ENCODE measurements around the gene PCDHGB7. TPM values are rescaled to one million over a fixed set of nuclear protein-coding genes. Genes with fewer than 3 reads are reported as not detected.
"Not testable (repeated sequence)": the region's sequence is repeated elsewhere in the genome, so short reads cannot be mapped to it uniquely, and the experiment has no call there.

The PCDHGB7 gene
- total RNA-seq, 4 donors from 2014 or later: 4.0 to 5.8 (median 4.3) TPM

DNA sequence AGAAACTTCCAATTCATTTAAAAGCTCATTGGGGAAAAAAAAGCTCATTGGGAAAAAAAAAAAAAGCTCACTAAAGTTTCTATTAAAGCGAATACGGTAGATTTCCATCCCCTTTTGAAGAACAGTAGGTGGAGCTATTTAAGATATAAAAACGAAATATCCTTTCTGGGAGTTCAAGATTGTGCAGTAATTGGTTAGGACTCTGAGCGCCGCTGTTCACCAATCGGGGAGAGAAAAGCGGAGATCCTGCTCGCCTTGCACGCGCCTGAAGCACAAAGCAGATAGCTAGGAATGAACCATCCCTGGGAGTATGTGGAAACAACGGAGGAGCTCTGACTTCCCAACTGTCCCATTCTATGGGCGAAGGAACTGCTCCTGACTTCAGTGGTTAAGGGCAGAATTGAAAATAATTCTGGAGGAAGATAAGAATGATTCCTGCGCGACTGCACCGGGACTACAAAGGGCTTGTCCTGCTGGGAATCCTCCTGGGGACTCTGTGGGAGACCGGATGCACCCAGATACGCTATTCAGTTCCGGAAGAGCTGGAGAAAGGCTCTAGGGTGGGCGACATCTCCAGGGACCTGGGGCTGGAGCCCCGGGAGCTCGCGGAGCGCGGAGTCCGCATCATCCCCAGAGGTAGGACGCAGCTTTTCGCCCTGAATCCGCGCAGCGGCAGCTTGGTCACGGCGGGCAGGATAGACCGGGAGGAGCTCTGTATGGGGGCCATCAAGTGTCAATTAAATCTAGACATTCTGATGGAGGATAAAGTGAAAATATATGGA is 13.0 kb downstream of the PCDHGB7 start, which contains the start of gene PCDHGA12:
Gene PCDHGA12, plus strand, starts transcription at position 176 of the 782 bp plus-strand sequence. Its CDS starts 253 bp downstream, at position 429.
- no peak within 1 kb of the TSS for H3K27ac ChIP-seq
- peak in 1 of 3 donors; percentile 40 for DNase-seq
- peak within 1 kb of the TSS in 3 of 4 donors; percentile 16 to 23 (median 21) for H3K4me3 ChIP-seq
- H3K9me3 ChIP-seq: peaks cover 0 to 84% (median 9%) of the 10 kb centered on the region in 4 donors
- TF ChIP-seq POLR2A (IDR thresholded peaks at IDR 0.05): no peak
- TF ChIP-seq, protein P1, sequence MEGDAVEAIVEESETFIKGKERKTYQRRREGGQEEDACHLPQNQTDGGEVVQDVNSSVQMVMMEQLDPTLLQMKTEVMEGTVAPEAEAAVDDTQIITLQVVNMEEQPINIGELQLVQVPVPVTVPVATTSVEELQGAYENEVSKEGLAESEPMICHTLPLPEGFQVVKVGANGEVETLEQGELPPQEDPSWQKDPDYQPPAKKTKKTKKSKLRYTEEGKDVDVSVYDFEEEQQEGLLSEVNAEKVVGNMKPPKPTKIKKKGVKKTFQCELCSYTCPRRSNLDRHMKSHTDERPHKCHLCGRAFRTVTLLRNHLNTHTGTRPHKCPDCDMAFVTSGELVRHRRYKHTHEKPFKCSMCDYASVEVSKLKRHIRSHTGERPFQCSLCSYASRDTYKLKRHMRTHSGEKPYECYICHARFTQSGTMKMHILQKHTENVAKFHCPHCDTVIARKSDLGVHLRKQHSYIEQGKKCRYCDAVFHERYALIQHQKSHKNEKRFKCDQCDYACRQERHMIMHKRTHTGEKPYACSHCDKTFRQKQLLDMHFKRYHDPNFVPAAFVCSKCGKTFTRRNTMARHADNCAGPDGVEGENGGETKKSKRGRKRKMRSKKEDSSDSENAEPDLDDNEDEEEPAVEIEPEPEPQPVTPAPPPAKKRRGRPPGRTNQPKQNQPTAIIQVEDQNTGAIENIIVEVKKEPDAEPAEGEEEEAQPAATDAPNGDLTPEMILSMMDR (IDR thresholded peaks at IDR 0.05): peak in 5 of 6 experiments; percentile 9 to 23 (median 11)
- no peaks in the 10 kb centered on the region for H3K27me3 ChIP-seq
- H3K4me1 ChIP-seq: no peaks in the 10 kb centered on the region
- no peaks in the 10 kb centered on the region for H3K36me3 ChIP-seq

DNA sequence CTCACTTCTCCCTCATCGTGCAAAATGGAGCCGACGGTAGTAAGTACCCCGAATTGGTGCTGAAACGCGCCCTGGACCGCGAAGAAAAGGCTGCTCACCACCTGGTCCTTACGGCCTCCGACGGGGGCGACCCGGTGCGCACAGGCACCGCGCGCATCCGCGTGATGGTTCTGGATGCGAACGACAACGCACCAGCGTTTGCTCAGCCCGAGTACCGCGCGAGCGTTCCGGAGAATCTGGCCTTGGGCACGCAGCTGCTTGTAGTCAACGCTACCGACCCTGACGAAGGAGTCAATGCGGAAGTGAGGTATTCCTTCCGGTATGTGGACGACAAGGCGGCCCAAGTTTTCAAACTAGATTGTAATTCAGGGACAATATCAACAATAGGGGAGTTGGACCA is 13.8 kb downstream of the PCDHGB7 start:
- Histone ChIP-seq H3K36me3 (no peaks in the 10 kb centered on the region), H3K9me3 (peaks cover 0 to 79% (median 9%) of the 10 kb centered on the region in 4 donors), H3K4me3 (peak overlapping the region in 2 of 4 donors; percentile 21 to 23), H3K27me3 (no peaks in the 10 kb centered on the region), H3K27ac (no peak overlapping the region), H3K4me1 (no peaks in the 10 kb centered on the region)
- no peak for TF ChIP-seq POLR2A (IDR thresholded peaks at IDR 0.05)
- TF ChIP-seq, protein P1 (IDR thresholded peaks at IDR 0.05): no peak
- DNase-seq: no peak

DNA sequence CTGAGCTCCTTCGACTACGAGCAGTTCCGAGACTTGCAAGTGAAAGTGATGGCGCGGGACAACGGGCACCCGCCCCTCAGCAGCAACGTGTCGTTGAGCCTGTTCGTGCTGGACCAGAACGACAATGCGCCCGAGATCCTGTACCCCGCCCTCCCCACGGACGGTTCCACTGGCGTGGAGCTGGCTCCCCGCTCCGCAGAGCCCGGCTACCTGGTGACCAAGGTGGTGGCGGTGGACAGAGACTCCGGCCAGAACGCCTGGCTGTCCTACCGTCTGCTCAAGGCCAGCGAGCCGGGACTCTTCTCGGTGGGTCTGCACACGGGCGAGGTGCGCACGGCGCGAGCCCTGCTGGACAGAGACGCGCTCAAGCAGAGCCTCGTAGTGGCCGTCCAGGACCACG is 14.8 kb downstream of the PCDHGB7 start:
- not testable (repeated sequence) for H3K4me1 ChIP-seq, DNase-seq, H3K4me3 ChIP-seq, H3K27ac ChIP-seq, H3K27me3 ChIP-seq, H3K36me3 ChIP-seq
- H3K9me3 ChIP-seq: peaks cover 0 to 68% (median 9%) of the 10 kb centered on the region in 4 donors

DNA sequence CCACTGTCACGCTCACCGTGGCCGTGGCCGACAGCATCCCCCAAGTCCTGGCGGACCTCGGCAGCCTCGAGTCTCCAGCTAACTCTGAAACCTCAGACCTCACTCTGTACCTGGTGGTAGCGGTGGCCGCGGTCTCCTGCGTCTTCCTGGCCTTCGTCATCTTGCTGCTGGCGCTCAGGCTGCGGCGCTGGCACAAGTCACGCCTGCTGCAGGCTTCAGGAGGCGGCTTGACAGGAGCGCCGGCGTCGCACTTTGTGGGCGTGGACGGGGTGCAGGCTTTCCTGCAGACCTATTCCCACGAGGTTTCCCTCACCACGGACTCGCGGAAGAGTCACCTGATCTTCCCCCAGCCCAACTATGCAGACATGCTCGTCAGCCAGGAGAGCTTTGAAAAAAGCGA is 15.2 kb downstream of the PCDHGB7 start:
- H3K36me3 ChIP-seq, H3K27ac ChIP-seq, H3K4me1 ChIP-seq, DNase-seq, H3K27me3 ChIP-seq, H3K4me3 ChIP-seq: not testable (repeated sequence)
- H3K9me3 ChIP-seq: peaks cover 0 to 64% (median 7%) of the 10 kb centered on the region in 4 donors

DNA sequence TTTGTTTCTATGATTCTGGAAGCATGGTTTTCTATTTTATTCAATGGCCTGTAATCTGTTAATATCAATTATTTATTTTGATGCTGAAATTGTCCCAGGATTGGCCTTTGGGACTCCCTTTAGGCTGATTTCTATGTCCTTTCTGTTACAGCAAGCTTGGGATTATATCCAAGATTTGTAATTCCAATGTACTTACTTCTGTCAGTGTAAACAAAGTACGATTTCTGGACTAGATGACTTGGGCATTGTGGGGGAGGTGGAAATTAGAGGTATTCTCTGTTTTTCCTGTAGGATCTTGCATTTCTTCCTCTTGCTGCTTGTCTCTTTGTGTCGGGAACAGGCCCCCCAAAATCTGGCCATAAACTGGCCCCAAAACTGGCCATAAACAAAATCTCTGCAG is 16.5 kb downstream of the PCDHGB7 start:
- no peaks in the 10 kb centered on the region for H3K36me3 ChIP-seq
- no peaks in the 10 kb centered on the region for H3K27me3 ChIP-seq
- no peak overlapping the region for H3K27ac ChIP-seq
- no peak overlapping the region for H3K4me3 ChIP-seq
- no peak for DNase-seq
- no peaks in the 10 kb centered on the region for H3K4me1 ChIP-seq
- H3K9me3 ChIP-seq: peaks cover 0 to 54% (median 3%) of the 10 kb centered on the region in 4 donors
- TF ChIP-seq POLR2A (IDR thresholded peaks at IDR 0.05): no peak
- TF ChIP-seq, protein P1 (IDR thresholded peaks at IDR 0.05): no peak

DNA sequence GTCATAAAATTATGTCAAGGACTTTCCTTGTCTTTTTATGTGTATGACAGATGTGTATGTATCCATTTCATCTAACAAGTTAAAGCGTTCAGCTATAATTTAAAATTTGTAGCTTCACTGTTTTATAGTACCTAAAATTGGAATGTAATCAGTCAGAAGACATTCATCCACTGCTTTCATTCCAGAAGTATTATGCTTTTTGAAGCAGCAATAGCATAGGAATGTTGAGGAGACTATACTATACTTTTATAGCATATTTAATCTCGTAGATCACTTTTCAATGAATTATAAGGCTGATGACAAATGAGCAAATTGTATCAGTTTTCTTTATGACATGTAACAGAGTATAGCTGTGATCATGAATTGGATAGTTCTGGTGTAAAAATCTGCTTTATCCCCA is 19.7 kb downstream of the PCDHGB7 start:
- H3K36me3 ChIP-seq: no peaks in the 10 kb centered on the region
- H3K27ac ChIP-seq: no peak overlapping the region
- no peak for DNase-seq
- H3K9me3 ChIP-seq: peaks cover 0 to 44% (median under 1%) of the 10 kb centered on the region in 4 donors
- H3K4me1 ChIP-seq: no peaks in the 10 kb centered on the region
- no peaks in the 10 kb centered on the region for H3K27me3 ChIP-seq
- H3K4me3 ChIP-seq: no peak overlapping the region
- TF ChIP-seq POLR2A (IDR thresholded peaks at IDR 0.05): no peak
- TF ChIP-seq, protein P1 (IDR thresholded peaks at IDR 0.05): no peak
